Neural progenitor cell (in vitro differentiated cells): Measurements from ENCODE around the gene SLX4IP.

Experiments used
- CTCF ChIP-seq: fragments of 200-600 bp; sonication (generic); IDR thresholded peaks from 2 replicates; pipeline ENCODE4 v1.5.1; 2017; ENCODE audit warnings: antibody characterized with exemption, mild to moderate bottlenecking
- EZH2 ChIP-seq: fragments of 200-600 bp; sonication (generic); IDR thresholded peaks from 2 replicates; pipeline ENCODE4 v1.6.1; 2017; ENCODE audit warnings: antibody characterized with exemption, mild to moderate bottlenecking, moderate library complexity
- EZH2phosphoT487 ChIP-seq: fragments of 200-600 bp; sonication (generic); IDR thresholded peaks from 2 replicates; pipeline ENCODE4 v1.6.1; 2017; ENCODE audit warnings: antibody characterized with exemption

- TF ChIP-seq CTCF (no peak), EZH2phosphoT487 (no peak), EZH2 (no peak)
These were observed 183.6 kb downstream of the SLX4IP start for GRCh38 chr20:10618611-10619245.
